Ectodermal cell (in vitro differentiated cells): ENCODE data around the gene TMEM220.

Experiments used
- H3K27ac ChIP-seq: 2 replicates; pipeline ENCODE4 v1.7.0; 2013; ENCODE audit warnings: mild to moderate bottlenecking, low read depth, low read length; ENCODE audit not compliant: insufficient read depth, poor library complexity, severe bottlenecking
- H3K27me3 ChIP-seq: 2 replicates; pipeline ENCODE4 v1.7.0; 2013; ENCODE audit warnings: mild to moderate bottlenecking, low read length; ENCODE audit not compliant: insufficient read depth, control insufficient read depth, poor library complexity, severe bottlenecking
- H3K36me3 ChIP-seq: one replicate; pipeline ENCODE4 v1.7.0; 2013; ENCODE audit warnings: low read length; ENCODE audit not compliant: control insufficient read depth, insufficient read depth
- H3K4me1 ChIP-seq: one replicate; pipeline ENCODE4 v1.7.0; 2013; ENCODE audit warnings: low read length; ENCODE audit not compliant: control insufficient read depth, insufficient read depth
- H3K4me3 ChIP-seq: 2 replicates; pipeline ENCODE4 v1.7.0; 2013; ENCODE audit warnings: low read depth, low read length, control low read depth; ENCODE audit not compliant: insufficient read depth
- H3K9me3 ChIP-seq: 2 replicates; pipeline ENCODE4 v1.7.0; 2013; ENCODE audit warnings: mild to moderate bottlenecking, low read length, moderate library complexity; ENCODE audit not compliant: control insufficient read depth
- WGBS, 2 experiments: methylation state at CpG; one replicate each; pipeline ENCODE4 v1.1.7; 2013; ENCODE audit warnings: missing lambda C conversion rate in 2 of 2; 5-methylcytosine and 5-hydroxymethylcytosine counted together

Gene TMEM220

DNA sequence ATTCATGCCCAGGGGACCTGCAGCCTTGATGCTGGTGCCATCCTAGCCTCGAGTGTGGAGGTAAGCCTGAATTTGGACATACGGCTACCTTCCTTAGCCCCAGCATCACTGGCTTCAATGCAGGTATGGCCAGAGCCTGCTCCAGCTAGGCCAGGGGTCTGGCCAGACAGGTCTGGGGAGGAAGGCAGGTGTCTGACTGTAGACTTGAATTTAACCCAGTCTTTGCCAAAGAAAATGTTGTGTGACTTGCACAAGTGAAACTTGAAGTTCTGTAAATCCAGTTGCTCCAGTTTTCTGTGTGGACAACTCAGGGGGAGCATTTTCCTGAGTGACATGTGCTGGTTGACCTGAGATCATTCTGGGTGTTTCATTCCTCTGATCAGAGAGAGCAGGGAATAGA, 41.3 kb upstream of the TMEM220 start:
- WGBS, 2 experiments: 93 to 94% methylated on average over 2 of the region's 2 CpGs
- H3K27ac ChIP-seq: no peak overlapping the region
- H3K9me3 ChIP-seq: peaks cover 5% of the 10 kb centered on the region
- peaks cover 5% of the 10 kb centered on the region for H3K27me3 ChIP-seq
- H3K36me3 ChIP-seq: no peaks in the 10 kb centered on the region
- no peak overlapping the region for H3K4me3 ChIP-seq
- H3K4me1 ChIP-seq: peaks cover 6% of the 10 kb centered on the region

DNA sequence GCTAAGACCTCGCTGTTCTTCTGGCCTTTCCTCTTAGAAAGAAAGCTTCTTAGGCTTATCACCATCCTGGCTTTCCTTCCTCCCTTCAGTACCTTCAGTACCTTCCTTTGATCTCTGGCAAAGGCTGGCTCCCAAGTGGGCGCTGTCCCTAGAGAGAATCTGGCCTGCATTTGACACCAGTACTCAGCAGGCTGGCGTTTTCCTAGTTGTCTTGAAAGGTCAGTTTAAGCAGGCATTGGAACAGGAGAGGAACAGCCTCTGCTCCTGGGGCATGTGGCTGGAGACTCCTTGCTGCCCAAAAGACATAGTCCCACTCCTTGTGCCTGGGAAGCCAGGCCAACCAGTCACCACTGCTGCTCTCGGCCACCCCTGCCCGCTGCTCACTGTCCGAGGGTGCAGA, 40.0 kb upstream of the TMEM220 start:
- Histone ChIP-seq H3K27ac (no peak overlapping the region), H3K36me3 (no peaks in the 10 kb centered on the region), H3K9me3 (no peaks in the 10 kb centered on the region), H3K4me1 (peaks cover 6% of the 10 kb centered on the region), H3K4me3 (no peak overlapping the region), H3K27me3 (peaks cover 5% of the 10 kb centered on the region)
- 93 to 94% methylated on average over 6 of the region's 6 CpGs for WGBS, 2 experiments

DNA sequence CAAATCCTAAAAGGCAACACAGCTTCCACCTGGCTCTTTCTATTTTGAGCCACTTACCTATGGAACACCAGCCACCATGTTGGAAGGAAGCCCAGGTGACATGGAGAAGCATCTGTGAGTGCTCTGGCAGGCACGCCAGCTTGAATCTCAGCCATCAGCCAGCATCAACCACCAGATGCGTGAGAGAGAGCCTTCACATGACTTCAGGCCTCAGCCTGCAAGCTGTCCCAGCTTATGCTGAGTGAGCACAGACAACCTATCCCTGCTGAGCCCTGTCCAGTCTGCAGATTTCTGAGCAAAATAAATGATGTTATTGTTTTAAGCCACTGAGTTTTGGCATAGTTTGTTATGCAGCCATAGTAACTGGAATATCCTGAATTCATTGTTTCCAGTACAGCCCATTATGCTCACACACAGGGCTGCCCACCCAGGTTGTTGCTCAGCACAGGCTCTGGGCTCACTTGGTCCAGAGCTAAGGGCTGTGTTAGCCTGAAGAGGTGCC, 39.0 kb upstream of the TMEM220 start:
- H3K27ac ChIP-seq: no peak overlapping the region
- 93% methylated on average over 2 of the region's 2 CpGs for WGBS, 2 experiments
- H3K36me3 ChIP-seq: no peaks in the 10 kb centered on the region
- H3K27me3 ChIP-seq: peaks cover 5% of the 10 kb centered on the region
- H3K9me3 ChIP-seq: no peaks in the 10 kb centered on the region
- H3K4me1 ChIP-seq: peaks cover 6% of the 10 kb centered on the region
- H3K4me3 ChIP-seq: no peak overlapping the region

DNA sequence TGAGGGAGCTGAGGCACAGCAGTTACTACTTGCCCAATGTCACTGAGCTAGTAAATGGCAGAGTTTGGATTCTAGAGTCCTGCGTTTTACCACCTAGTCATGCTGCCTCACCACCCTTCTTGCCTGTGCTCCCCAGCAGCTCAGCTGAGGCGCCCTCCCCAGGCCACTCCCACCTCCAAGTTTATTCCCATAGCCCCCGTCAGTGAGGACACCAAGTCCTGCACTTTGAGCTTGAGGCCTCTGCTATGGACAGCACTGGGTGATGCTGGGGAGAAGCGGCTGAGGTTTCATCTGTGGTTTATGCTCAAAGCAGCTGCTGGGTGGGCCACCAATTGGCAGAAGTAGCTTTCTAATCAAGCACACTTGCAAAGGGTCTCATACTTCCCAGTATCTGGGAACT, 37.4 kb upstream of the TMEM220 start:
- Histone ChIP-seq H3K4me1 (no peaks in the 10 kb centered on the region), H3K9me3 (no peaks in the 10 kb centered on the region), H3K27me3 (peaks cover 5% of the 10 kb centered on the region), H3K4me3 (no peak overlapping the region), H3K27ac (no peak overlapping the region), H3K36me3 (no peaks in the 10 kb centered on the region)
- WGBS, 2 experiments: 89 to 90% methylated on average over 4 of the region's 4 CpGs

DNA sequence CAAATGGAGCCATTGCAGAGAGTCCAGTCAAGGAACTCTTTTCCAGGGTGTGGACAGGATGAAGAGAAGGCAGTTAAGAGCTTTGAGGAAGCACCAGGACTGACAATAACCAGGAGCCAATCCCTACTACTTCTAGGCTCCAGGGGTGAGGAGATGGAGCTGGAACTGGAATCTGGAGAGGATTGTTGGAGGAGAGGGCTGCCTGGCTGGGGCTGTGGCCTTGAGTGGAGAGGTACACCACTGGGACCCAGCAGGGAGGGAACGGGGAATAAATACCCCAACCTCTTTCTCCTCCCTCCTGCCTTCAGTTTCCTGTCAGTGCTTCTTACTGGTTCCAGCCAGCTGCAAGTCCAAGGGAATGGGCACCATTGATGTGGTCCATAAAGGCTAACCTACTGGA, 32.2 kb upstream of the TMEM220 start:
- Histone ChIP-seq H3K4me3 (no peak overlapping the region), H3K4me1 (peaks cover 4% of the 10 kb centered on the region), H3K36me3 (no peaks in the 10 kb centered on the region), H3K27ac (no peak overlapping the region), H3K27me3 (no peaks in the 10 kb centered on the region), H3K9me3 (no peaks in the 10 kb centered on the region)
- 83% methylated on average over 1 of the region's 1 CpG for WGBS, 2 experiments

DNA sequence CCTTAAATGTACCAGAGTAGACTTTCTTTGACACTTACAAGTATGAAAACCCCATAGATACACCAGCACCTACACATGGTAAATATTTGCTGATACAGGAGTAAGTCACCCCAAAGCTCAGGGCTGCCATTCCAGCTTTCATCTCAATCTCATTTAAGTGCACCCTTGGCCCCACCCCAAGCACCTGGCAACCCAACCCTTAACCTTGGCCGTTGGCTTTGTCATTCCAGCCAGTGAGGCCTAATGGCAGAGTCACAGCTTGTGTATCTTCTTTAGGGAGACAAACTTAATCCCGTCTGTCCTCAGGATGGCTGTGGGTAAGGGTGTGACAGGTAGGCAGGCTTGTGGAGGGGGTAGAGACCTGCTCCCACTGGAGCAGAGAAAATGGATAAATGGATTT, 31.5 kb upstream of the TMEM220 start:
- H3K36me3 ChIP-seq: no peaks in the 10 kb centered on the region
- no peaks in the 10 kb centered on the region for H3K9me3 ChIP-seq
- peaks cover 4% of the 10 kb centered on the region for H3K4me1 ChIP-seq
- no peak overlapping the region for H3K4me3 ChIP-seq
- no peaks in the 10 kb centered on the region for H3K27me3 ChIP-seq
- H3K27ac ChIP-seq: no peak overlapping the region
- 89% methylated on average over 2 of the region's 2 CpGs for WGBS, 2 experiments

DNA sequence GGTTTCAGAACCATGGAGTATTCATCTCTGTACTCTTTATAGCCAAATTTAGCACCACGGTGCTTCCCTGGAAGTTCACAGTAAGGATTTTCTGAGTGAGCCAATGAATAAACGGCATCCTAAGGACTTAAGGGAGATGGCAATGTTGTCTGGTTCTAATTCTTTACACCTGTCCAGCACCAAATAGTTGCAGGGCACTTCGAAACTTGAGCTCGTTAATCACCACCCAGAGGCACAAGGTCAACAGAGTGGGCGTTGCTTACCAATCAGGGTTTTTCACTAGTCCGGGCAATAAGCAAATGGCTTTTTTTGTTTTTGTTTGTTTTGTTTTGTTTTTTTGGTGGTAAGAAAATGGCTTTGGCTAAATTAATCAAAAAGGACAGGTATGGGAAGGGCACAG, 28.2 kb upstream of the TMEM220 start:
- Histone ChIP-seq H3K9me3 (no peaks in the 10 kb centered on the region), H3K27me3 (peaks cover 5% of the 10 kb centered on the region), H3K27ac (no peak overlapping the region), H3K4me1 (peaks cover 16% of the 10 kb centered on the region), H3K4me3 (no peak overlapping the region), H3K36me3 (no peaks in the 10 kb centered on the region)
- WGBS, 2 experiments: 90 to 92% methylated on average over 6 of the region's 6 CpGs

DNA sequence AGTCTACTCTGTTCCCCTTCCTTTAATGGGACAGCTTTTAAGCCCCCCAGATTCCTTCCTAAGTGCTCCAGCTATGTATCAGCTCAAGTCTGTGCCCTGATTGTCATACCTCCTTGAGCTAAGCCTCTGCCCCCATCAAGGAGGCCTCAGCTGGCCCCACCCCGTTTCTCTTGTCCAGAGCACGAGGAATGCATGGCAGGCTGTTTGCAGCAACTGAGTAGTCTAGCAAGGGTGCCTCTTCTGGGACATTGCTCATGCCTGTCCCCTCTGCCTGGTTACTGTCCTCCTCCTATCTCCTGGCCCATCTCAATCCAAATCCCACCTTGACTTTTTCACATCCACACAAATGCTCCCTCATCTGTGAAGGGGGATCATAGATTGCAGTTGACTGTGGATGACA, 27.8 kb upstream of the TMEM220 start:
- H3K4me1 ChIP-seq: peaks cover 16% of the 10 kb centered on the region
- H3K36me3 ChIP-seq: no peaks in the 10 kb centered on the region

DNA sequence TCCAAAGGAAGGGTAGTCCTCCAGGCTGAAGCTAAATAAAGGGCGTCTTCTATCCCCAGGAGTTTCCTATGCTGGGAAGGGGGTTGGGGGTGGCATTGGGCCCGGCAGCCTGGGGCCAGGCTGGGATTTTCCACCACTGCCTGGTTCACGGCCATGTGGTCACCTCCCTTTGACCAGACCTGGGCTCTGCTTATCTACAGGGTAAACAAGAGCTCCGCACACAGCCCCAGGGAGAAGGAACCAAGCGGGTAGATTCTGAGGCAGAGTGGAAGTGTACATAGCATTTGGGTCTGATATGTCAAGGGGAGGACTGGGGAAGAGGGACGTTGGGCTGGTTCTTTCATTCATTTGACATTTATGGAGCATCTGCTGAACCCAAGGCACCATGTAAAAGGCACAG, 27.2 kb upstream of the TMEM220 start:
- H3K36me3 ChIP-seq: no peaks in the 10 kb centered on the region
- no peak overlapping the region for H3K27ac ChIP-seq
- no peak overlapping the region for H3K4me3 ChIP-seq
- WGBS, 2 experiments: 93 to 95% methylated on average over 6 of the region's 6 CpGs
- H3K4me1 ChIP-seq: peaks cover 16% of the 10 kb centered on the region
- H3K9me3 ChIP-seq: no peaks in the 10 kb centered on the region
- H3K27me3 ChIP-seq: peaks cover 5% of the 10 kb centered on the region

More for the DNA sequence above, 27.8 kb upstream of the TMEM220 start:
- Histone ChIP-seq H3K9me3 (no peaks in the 10 kb centered on the region), H3K4me3 (no peak overlapping the region), H3K27ac (no peak overlapping the region), H3K27me3 (peaks cover 5% of the 10 kb centered on the region)
- WGBS, 2 experiments: 70 to 80% methylated on average over 2 of the region's 2 CpGs

DNA sequence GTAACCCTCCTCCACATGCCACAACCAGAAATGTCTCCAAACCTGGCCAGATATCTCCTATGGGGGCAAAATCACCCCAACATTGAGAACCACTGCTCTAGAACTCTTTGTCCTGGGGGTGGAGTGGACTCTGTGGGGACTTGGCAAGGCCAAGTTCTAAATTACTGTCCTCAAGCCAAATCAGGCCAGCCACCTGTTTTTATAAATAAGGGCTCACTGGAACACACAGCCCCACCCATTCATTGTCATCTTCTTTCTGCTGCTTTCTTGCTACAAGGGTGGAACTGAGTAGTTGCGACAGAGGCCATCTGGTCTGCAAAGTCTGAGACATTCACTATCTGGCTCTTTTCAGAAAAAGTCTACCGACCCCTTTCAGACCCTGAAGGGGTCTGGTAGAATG, 26.8 kb upstream of the TMEM220 start:
- H3K9me3 ChIP-seq: no peaks in the 10 kb centered on the region
- no peak overlapping the region for H3K4me3 ChIP-seq
- peaks cover 16% of the 10 kb centered on the region for H3K4me1 ChIP-seq
- no peak overlapping the region for H3K27ac ChIP-seq
- H3K27me3 ChIP-seq: peaks cover 5% of the 10 kb centered on the region
- 91 to 96% methylated on average over 2 of the region's 2 CpGs for WGBS, 2 experiments
- no peaks in the 10 kb centered on the region for H3K36me3 ChIP-seq

DNA sequence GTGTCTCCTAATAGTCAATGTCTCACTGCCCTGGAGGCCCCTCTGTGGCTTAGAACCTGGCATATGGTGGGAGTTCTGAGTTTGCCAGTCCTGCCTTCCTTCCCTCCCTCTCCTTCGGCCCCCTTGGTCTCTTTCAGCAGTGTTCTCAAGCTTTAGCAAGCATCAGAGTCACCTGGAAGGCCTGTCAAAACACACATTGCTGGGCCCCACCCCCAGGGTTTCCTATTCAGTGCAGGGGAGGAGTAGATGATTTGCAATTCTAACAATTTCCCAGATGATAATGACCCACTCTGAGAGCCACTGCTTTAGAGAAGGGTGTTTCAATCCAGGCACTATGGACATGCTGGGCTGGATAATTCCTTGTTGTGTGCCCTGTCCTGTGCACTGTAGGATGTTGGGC, 26.4 kb upstream of the TMEM220 start:
- H3K4me3 ChIP-seq: no peak overlapping the region
- no peaks in the 10 kb centered on the region for H3K36me3 ChIP-seq
- H3K9me3 ChIP-seq: no peaks in the 10 kb centered on the region
- no peak overlapping the region for H3K27ac ChIP-seq
- 29 to 50% methylated on average over 1 of the region's 1 CpG for WGBS, 2 experiments
- peaks cover 5% of the 10 kb centered on the region for H3K27me3 ChIP-seq
- peaks cover 16% of the 10 kb centered on the region for H3K4me1 ChIP-seq
